ENCODE data around the gene HEG1.

Gene HEG1

DNA sequence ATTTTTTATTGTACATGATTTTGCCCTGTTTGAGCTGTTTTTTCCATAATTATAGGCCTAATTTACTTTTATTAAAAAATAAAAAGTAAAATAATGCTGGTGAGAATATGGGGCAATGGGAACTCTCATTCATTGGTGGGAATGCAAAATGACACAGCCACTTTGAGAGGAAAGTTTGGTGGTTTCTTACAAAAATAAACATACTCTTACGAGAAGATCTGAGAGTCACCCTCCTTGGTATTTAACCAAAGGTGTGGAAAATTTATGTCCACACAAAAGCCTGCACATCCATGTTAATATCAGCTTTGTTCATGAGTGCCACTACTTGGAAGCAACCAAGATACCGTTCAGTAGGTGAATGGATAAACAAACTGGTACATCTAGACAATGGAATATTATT is 131.1 kb downstream of the HEG1 start:
- H3K4me3 ChIP-seq (ENCODE audit: low read depth, low read length) = no peak overlapping the region

DNA sequence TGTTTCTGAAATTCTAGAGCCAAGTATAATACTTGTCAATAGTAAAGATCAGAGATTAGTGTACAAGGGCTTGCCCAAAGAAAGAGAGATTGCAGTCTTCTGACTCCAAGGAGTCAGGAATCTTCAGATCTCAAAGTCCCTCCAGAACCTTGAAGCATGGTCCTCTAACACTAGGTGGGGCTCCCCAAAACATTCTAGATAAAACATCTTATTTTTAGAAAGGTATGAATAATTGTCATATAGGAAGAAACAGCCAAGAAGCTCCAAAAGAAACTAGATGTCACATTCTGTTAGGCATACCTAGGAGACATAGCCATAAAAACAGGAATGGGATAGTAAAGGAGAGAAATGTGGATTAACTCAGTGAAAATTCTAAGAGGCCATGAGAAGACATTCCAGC is 132.0 kb downstream of the HEG1 start:
- no peak overlapping the region for H3K4me3 ChIP-seq (ENCODE audit: low read depth, low read length)

DNA sequence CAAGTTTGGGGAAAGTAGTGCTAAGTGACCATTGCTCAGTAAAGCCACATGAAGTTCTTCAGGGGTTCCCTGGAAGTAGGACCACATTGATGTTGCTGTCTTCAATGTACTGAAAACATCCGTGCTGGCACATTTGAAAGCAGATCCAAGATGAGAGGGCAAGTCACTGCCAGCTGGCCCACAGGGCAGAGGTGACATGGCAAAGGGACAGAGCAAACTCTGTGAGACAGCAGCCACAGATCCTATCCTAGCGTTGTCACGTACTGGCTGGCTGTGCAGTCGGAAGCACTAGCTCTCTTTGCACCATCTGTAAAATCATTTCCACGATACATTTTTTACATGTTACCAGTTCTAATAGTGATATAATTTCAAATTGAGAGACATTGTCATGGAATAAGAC is 135.1 kb downstream of the HEG1 start:
- H3K4me3 ChIP-seq (ENCODE audit: low read depth, low read length) = no peak overlapping the region

DNA sequence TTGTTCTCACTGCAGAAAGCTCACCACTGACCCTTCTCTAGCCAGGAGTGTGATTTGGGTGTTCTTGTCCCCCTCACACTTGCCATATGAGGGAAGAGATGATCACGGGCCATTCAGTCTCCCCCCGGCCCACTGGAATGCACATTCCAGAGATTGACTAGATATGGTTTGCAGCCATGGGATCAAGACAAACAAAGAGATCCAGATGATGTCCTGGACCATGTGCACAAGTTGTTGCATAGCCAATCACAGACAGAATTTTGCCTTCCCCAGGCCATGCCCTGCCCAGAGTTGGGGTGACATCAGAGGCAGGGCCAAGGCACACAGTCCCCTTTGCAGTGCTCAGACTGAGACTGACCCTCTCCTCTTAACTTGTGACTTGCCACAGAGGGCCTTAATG is 136.0 kb downstream of the HEG1 start:
- H3K4me3 ChIP-seq (ENCODE audit: low read depth, low read length) = no peak overlapping the region

DNA sequence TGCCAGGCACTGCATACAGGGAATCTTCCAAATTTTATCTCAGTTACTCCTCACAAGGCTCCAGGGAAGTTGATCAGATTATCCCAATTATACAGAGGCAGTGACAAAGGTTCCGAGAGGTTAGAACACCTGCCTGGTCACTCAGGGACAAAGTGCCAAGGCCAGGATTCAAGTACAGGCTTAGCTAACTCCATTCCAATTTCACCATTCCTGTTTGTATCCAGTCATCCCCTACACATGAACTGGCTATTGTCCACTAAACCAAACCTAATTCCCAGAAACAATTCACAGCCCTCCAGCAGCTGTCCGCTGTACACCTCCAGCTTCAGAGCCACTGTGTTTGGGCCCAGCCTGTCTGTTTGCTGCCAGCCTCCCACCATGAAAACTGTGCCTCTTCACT is 137.3 kb downstream of the HEG1 start:
- no peak overlapping the region for H3K4me3 ChIP-seq (ENCODE audit: low read depth, low read length)

DNA sequence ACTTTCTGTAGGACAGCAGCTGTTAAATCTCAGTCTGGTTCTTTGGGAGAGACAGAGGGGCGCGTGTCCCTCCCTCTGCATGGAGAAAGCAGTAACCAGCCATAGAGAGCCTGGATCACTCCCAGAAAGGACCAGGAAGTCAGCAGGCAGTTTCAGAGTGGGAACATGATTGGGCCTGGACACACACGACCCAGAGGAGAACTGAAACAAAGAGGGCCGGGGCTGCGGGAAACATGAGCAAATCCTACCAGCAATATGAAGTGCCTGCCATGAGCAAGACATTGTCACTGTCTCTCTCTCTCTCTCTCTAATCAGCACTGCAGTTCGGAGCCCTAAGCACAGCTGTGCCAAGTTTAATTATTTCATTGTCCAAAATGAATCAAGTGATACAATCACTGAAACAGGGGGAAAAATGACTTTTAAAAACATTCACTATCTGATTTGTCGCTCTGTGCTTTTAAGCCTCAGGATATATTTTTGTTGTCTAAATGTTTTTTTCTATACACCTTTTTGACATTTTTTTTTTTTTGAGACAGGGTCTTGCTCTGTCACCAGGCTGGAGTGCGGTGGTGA is 138.9 kb downstream of the HEG1 start:
- no peak overlapping the region for H3K4me3 ChIP-seq (ENCODE audit: low read depth, low read length)
